ENCODE data around the gene B4GALNT2.
"Not testable (repeated sequence)": the region's sequence is repeated elsewhere in the genome, so short reads cannot be mapped to it uniquely, and the experiment has no call there.

B4GALNT2 gene, protein sequence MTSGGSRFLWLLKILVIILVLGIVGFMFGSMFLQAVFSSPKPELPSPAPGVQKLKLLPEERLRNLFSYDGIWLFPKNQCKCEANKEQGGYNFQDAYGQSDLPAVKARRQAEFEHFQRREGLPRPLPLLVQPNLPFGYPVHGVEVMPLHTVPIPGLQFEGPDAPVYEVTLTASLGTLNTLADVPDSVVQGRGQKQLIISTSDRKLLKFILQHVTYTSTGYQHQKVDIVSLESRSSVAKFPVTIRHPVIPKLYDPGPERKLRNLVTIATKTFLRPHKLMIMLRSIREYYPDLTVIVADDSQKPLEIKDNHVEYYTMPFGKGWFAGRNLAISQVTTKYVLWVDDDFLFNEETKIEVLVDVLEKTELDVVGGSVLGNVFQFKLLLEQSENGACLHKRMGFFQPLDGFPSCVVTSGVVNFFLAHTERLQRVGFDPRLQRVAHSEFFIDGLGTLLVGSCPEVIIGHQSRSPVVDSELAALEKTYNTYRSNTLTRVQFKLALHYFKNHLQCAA

GRCh38 chr17:49132699-49133364 lies at the start of gene B4GALNT2:
TSS of gene B4GALNT2 (plus strand) at chr17:49132769. CDS start at chr17:49132793, 24 bp downstream.
- no peak for DNase-seq

DNA sequence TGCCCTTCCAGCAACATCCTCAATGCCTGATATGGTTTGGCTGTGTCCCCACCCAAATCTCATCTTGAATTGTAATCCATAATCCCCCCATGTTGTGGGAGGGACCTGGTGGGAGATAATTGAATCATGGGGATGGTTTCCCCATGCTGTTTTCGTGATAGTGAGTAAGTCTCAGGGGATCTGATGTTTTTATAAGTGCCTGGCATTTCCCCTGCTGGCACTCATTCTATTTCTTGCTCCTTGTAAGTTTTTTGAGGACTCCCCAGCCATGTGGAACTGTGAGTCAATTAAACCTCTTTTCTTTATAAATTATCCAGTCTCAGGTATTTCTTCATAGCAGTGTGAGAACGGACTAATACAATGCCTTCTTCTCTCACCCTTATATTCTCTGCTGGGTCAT lies 47.5 kb upstream of the B4GALNT2 start:
- DNase-seq: not testable (repeated sequence)

DNA sequence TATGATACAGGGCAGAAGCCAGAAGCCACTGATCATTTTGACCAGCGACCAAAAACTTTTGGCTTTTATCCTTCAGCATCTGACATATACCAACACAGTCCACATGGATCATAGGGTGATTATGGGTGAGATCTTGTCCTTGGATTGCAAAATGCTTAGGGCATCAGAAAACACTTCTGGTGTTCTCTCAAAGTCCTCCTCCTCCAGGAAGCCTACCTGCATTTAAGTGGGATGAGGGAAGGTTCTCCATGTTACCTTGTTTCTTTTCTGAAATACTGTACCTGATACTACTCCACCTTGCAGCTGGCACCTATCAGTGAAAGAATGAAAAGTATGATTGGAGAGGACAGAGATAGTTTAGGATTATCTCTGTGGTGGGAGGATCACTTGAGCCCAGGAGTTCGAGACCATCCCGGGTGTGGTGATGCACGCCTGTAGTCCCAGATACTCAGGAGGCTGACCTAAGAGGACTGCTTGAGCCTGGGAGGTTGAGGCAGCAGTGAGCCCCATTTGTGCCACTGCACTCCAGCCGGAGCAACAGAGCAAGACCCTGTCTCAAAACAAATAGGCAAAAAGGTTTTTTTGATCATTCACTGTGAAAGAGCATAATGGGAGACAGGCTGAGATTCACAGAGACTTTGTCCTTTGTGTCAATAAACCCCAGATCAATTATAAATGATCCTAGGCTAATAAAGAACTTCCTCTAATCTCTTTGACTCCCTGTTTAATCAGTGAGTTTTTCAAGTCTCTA lies 46.8 kb upstream of the B4GALNT2 start:
- no peak for DNase-seq

DNA sequence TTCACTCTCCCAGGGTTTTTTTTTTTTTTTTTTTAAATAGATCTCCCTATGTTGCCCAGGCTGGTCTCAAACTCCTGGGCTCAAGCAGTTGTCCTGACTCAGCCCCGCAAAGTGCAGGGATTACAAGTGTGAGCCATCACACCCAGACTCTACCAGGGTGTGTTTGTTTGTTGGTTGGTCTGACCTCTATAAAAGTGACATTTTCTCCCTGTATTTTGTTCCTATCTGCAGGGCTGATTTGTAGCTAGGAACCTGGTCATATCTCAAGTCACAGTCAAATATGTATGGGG lies 46.3 kb upstream of the B4GALNT2 start:
- DNase-seq: no peak

DNA sequence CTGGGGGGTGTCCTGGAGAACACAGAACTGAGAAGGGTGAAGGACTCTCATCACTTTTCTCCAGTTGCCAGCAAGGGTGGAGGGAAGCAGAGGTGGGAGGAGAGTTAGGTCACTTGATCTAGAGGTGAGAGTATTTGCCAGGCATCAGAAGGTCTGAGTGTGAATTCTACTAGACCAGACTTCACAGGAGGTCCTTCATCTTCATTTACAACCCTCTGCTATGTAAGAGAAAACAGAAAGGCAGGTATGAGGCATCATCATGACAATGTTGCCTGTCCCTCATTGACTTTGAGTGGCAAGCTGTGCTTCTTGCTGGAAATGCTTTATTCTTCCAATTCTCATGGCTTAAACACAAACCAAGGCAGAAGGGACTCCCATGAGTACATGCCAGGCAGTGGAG lies 45.9 kb upstream of the B4GALNT2 start:
- no peak for DNase-seq

- DNase-seq: no peak
These were observed 43.5 kb upstream of the B4GALNT2 start for GRCh38 chr17:49089094-49089493.

- DNase-seq: no peak
These were observed 41.5 kb upstream of the B4GALNT2 start for GRCh38 chr17:49090878-49091594.

GRCh38 chr17:49093131-49093530 lies 39.4 kb upstream of the B4GALNT2 start:
- no peak for DNase-seq

- DNase-seq: no peak
These were observed 32.0 kb upstream of the B4GALNT2 start for GRCh38 chr17:49100601-49101000.

GRCh38 chr17:49101054-49101534 lies 31.5 kb upstream of the B4GALNT2 start:
- no peak for DNase-seq

GRCh38 chr17:49103360-49103759 lies 29.2 kb upstream of the B4GALNT2 start:
- not testable (repeated sequence) for DNase-seq

DNA sequence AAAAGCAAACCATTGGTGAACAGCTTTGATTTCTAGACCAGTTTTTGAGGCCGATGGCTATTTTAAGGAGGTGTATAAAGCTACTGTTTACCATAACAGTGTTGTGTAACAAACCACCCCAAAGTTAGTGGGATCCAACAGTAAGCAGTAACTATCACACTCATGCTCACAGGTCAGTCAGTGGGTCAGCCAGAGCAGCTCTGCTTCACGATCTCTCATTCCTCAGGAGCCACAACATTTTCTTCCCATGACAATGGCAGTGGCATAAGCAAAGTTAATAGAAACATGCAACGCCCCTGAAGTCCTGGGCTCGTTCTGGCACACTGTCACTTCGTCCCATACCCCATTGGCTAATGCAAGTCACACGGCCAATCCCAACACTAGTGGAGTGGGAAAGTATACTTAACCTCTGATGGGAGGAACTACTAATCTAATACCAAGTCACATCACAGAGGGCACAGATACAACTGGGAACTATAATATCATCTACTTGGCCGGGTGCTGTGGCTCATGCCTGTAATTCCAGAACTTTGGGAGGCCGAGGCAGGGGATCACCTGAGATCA lies 28.0 kb upstream of the B4GALNT2 start:
- no peak for DNase-seq

- DNase-seq: no peak
These were observed 26.0 kb upstream of the B4GALNT2 start for GRCh38 chr17:49106321-49107210.

- no peak for DNase-seq
These were observed 25.4 kb upstream of the B4GALNT2 start for GRCh38 chr17:49107211-49107557.

DNA sequence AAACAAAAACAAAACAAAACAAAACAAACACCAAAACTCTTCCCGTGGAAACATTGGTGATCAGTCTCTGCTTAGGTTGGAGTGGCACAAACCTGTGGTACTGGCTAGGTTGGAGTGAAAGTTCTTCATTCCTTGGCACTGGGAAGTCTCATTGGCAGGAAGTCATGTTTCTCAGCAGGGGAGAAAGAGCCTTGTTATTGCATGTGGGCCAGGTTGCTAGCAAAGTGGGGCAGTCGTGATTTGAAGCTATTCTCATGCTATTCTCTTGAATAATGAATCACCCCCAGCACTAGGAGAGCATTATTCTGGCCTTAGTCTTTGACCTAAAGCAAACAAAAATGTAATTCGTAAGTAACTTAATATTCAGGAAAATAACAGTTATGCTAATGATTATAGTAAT lies 24.3 kb upstream of the B4GALNT2 start:
- DNase-seq: no peak

- DNase-seq: no peak
These were observed 22.1 kb upstream of the B4GALNT2 start for GRCh38 chr17:49110509-49110908.

DNA sequence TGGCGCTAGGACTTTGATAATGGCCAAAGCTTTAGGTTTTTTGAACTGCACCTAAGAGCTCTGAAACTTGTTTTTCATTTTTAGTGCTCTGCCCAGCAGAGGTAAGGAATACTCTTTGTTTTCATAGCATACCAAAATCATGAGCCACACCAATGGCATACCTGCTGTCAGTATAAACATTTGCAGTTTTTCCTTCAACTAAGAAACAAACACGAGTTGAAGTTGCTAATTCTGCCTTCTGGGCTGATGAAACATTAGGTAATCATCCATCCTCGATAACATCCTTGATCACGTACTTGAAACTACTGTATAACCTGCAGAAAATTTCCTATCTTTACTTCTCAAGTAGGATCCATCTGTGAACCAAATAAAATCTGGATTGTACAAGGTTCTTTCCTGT lies 20.6 kb upstream of the B4GALNT2 start:
- DNase-seq: no peak

DNA sequence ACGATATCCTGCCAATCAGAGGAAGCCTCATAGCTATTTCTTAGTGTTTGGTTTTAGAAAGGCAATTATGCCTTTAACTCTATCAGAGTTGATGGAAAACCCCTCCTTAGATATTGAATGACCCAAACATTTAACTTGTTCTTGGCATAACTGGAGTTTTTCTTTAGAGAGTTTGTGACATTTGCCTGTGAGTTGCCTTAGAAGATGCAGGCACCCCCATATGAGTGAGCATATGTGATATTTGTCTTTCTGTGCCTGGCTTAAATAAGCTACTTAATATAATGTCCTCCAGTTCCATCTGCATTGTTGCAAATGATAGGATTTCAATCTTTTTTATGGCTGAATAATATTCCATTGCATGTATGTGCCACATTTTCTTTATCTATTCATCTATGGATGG lies 19.6 kb upstream of the B4GALNT2 start:
- no peak for DNase-seq

DNA sequence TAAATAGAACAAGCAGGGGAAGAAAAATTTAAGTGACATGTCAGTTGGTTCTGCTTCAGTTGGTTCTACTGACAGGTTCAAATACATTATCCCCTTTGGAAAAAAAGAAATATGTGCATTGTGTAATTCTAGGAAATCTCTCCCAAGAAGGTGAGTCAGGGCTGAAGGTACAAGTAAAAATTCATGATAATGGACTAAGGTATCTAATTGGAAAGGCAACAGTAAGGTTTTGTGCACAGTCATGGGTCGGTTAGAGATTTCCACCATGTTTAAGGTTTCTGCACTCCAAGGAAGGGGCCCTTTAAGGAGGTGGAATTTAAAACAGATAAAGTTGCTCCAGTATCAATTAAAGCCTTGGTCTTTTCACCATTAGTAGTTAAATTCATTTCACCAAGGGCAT lies 17.9 kb upstream of the B4GALNT2 start:
- no peak for DNase-seq

DNA sequence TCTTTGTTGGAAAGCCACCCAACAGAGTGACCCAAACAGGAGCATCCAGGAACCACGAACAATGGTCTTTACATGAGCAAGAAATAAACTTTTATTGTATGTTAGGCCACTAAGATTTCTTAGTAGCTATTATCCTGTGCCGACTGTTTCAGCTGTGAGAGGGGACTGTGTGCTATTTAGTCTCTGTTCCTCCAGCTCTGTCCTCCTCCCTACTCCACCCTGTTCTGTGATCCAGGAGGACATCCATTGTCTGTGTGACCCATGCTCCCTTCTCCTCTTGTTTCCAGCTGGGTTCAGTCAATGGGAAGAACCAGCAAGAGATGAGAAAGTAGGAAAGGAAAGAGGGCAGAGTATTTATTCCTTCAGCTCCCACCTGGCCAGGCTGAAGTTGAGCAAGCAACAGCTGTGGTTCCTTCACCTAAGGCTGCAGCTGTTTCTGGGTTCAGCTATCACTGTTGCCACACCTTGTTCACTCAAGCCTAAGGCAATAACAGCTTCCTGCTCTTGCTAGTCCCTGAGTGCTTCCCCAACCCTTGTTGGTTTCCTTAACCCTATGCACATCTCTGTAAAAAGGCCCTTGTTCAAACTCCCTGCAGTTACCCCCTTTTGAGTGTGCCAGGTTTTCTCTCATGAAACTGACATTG lies 14.9 kb upstream of the B4GALNT2 start:
- no peak for DNase-seq

- DNase-seq: no peak
These were observed 12.4 kb upstream of the B4GALNT2 start for GRCh38 chr17:49120166-49120565.

All from activated CD4-positive, alpha-beta T cell treated with anti-CD3 and anti-CD28 coated beads for 1 hour (primary cell).